GM21367 (cell line): Measurements from ENCODE around the gene PDRG1.
A peak's percentile ranks its signal among the peaks of the same experiment; 100 is the strongest.

Source experiments
- ATAC-seq: cut with Tn5 transposase; IDR thresholded peaks from one replicate; pipeline ENCODE4 v1.9.1; 2021; ENCODE audit not compliant: unreplicated experiment

PDRG1 gene

GRCh38 chr20:31909253-31910070 is 42.4 kb downstream of the PDRG1 start:
- no peak for ATAC-seq

- ATAC-seq = no peak
Measured at GRCh38 chr20:31908424-31908823, 43.4 kb downstream of the PDRG1 start.

- ATAC-seq = no peak
Measured at GRCh38 chr20:31908016-31908415, 43.8 kb downstream of the PDRG1 start.

- no peak for ATAC-seq
Measured at GRCh38 chr20:31907046-31907445, 44.8 kb downstream of the PDRG1 start.

- no peak for ATAC-seq
Measured at GRCh38 chr20:31906001-31906400, 45.8 kb downstream of the PDRG1 start.

GRCh38 chr20:31903627-31904386 is 48.0 kb downstream of the PDRG1 start:
- no peak for ATAC-seq

GRCh38 chr20:31901615-31902014 is 50.2 kb downstream of the PDRG1 start:
- ATAC-seq = no peak

- no peak for ATAC-seq
Measured at GRCh38 chr20:31897541-31897940, 54.3 kb downstream of the PDRG1 start.

GRCh38 chr20:31896049-31896448 is 55.8 kb downstream of the PDRG1 start:
- ATAC-seq = no peak

- peak; percentile 67 for ATAC-seq
Measured at GRCh38 chr20:31894980-31895675, 56.7 kb downstream of the PDRG1 start.
